Measurements from ENCODE around the gene ZSCAN30.
A peak's percentile ranks its signal among the peaks of the same experiment; 100 is the strongest.

Gene ZSCAN30

DNA sequence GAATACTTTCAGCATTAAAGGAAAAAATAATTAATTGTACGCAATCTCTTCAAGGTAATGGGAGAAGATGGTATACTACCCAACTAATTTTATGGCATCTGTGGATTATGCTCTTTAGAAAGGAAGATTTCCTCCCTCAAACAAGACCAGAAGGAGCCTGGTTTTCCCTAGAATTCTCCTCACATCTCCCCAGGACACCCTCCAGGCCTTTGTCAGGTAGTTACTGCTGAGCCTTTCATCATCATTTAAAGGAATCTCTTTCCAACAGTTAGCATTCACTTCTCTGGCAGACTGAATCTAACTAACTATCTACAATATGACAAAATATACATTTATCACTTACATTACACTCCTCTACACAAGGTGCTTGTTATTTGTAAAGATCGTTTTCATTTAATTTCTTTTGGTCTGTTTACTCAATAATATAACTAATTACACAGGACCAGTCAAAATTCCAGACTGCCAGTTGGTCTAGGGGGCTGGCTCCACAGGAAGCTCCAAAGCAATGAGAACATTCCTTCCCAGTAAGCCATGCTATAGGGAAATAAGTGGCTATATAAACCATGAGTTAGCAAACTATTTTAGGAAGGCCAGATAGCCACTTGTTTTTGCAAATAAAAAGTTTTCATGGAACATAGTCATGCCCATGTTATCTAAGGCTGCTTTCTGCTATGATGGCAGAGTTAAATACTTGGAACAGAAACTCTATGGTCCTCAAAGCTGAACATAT lies 35.1 kb upstream of the ZSCAN30 start:
- Histone ChIP-seq H3K14ac (ENCODE audit: low read length) (no peak overlapping the region), H2BK120ac (ENCODE audit: insufficient read depth, low read length, poor library complexity) (no peak overlapping the region), H2BK12ac (ENCODE audit: low read length) (no peak overlapping the region), H3K4me2 (ENCODE audit: low read length) (no peak overlapping the region), H3K23ac (ENCODE audit: low read length) (no peak overlapping the region), H3K79me2 (ENCODE audit: control insufficient read depth, insufficient read depth, low read length, poor library complexity) (no peaks in the 10 kb centered on the region), H3K4me3 (ENCODE audit: low read depth, low read length) (no peak overlapping the region), H3K27ac (ENCODE audit: low read depth, low read length) (no peak overlapping the region), H3K36me3 (ENCODE audit: control insufficient read depth in 1 of 2, insufficient read depth in 2 of 2, low read length in 2 of 2) (no peaks in the 10 kb centered on the region), H3K9ac (ENCODE audit: low read length) (no peak overlapping the region), H2AK5ac (ENCODE audit: low read length) (no peak overlapping the region), H2AFZ (ENCODE audit: insufficient read depth, low read length, poor library complexity) (no peak overlapping the region), H3K4me1 (ENCODE audit: control insufficient read depth in 1 of 2, insufficient read depth in 2 of 2, low read length in 2 of 2) (no peaks in the 10 kb centered on the region), H2BK5ac (ENCODE audit: low read depth, low read length, poor library complexity) (no peak overlapping the region), H3K4ac (ENCODE audit: low read depth, low read length) (no peak overlapping the region), H3K9me3 (ENCODE audit: insufficient read depth, low read depth, low read length) (no peaks in the 10 kb centered on the region), H3K18ac (ENCODE audit: low read length) (no peak overlapping the region), H4K12ac (ENCODE audit: low read depth, low read length) (no peak overlapping the region), H3K79me1 (ENCODE audit: low read length) (no peaks in the 10 kb centered on the region), H3K27me3 (ENCODE audit: insufficient read depth, low read length) (no peaks in the 10 kb centered on the region), H4K91ac (ENCODE audit: low read depth, low read length) (no peak overlapping the region), H4K8ac (ENCODE audit: low read depth, low read length) (no peak overlapping the region)
- no peak for DNase-seq
- no CpG with 5 or more reads among the region's 2 CpGs for WGBS (ENCODE audit: extremely low coverage, insufficient coverage, insufficient read length)

- DNase-seq = peak in 1 of 2 donors; percentile 8
- no peaks in the 10 kb centered on the region for H3K27me3 ChIP-seq (ENCODE audit: insufficient read depth, low read length)
- no peaks in the 10 kb centered on the region for H3K4me1 ChIP-seq (ENCODE audit: control insufficient read depth in 1 of 2, insufficient read depth in 2 of 2, low read length in 2 of 2)
- no peaks in the 10 kb centered on the region for H3K79me2 ChIP-seq (ENCODE audit: control insufficient read depth, insufficient read depth, low read length, poor library complexity)
- H3K9ac ChIP-seq (ENCODE audit: low read length) = no peak overlapping the region
- no peaks in the 10 kb centered on the region for H3K9me3 ChIP-seq (ENCODE audit: insufficient read depth, low read depth, low read length)
- H4K91ac ChIP-seq (ENCODE audit: low read depth, low read length) = no peak overlapping the region
- H3K27ac ChIP-seq (ENCODE audit: low read depth, low read length) = no peak overlapping the region
- no peak overlapping the region for H2AFZ ChIP-seq (ENCODE audit: insufficient read depth, low read length, poor library complexity)
- H2BK5ac ChIP-seq (ENCODE audit: low read depth, low read length, poor library complexity) = no peak overlapping the region
- H4K12ac ChIP-seq (ENCODE audit: low read depth, low read length) = no peak overlapping the region
- H3K4me3 ChIP-seq (ENCODE audit: low read depth, low read length) = no peak overlapping the region
- no peak overlapping the region for H3K18ac ChIP-seq (ENCODE audit: low read length)
- no CpG with 5 or more reads among the region's 3 CpGs for whole genome bisulfite sequencing (ENCODE audit: extremely low coverage, insufficient coverage, insufficient read length)
- H3K4ac ChIP-seq (ENCODE audit: low read depth, low read length) = no peak overlapping the region
- no peak overlapping the region for H2AK5ac ChIP-seq (ENCODE audit: low read length)
- H3K4me2 ChIP-seq (ENCODE audit: low read length) = no peak overlapping the region
- no peak overlapping the region for H3K14ac ChIP-seq (ENCODE audit: low read length)
- no peak overlapping the region for H2BK120ac ChIP-seq (ENCODE audit: insufficient read depth, low read length, poor library complexity)
- no peak overlapping the region for H3K23ac ChIP-seq (ENCODE audit: low read length)
- no peak overlapping the region for H4K8ac ChIP-seq (ENCODE audit: low read depth, low read length)
- no peaks in the 10 kb centered on the region for H3K79me1 ChIP-seq (ENCODE audit: low read length)
- no peak overlapping the region for H2BK12ac ChIP-seq (ENCODE audit: low read length)
- H3K36me3 ChIP-seq (ENCODE audit: control insufficient read depth in 1 of 2, insufficient read depth in 2 of 2, low read length in 2 of 2) = no peaks in the 10 kb centered on the region
Observed at GRCh38 chr18:35322486-35323458, 32.7 kb upstream of the ZSCAN30 start.

GRCh38 chr18:35311496-35311895 lies 21.5 kb upstream of the ZSCAN30 start:
- Histone ChIP-seq H2BK5ac (ENCODE audit: low read depth, low read length, poor library complexity) (no peak overlapping the region), H3K18ac (ENCODE audit: low read length) (no peak overlapping the region), H3K4me3 (ENCODE audit: low read depth, low read length) (no peak overlapping the region), H4K8ac (ENCODE audit: low read depth, low read length) (no peak overlapping the region), H4K91ac (ENCODE audit: low read depth, low read length) (no peak overlapping the region), H3K27ac (ENCODE audit: low read depth, low read length) (no peak overlapping the region), H2BK12ac (ENCODE audit: low read length) (no peak overlapping the region), H3K14ac (ENCODE audit: low read length) (no peak overlapping the region), H3K4me1 (ENCODE audit: control insufficient read depth in 1 of 2, insufficient read depth in 2 of 2, low read length in 2 of 2) (no peaks in the 10 kb centered on the region), H3K27me3 (ENCODE audit: insufficient read depth, low read length) (no peaks in the 10 kb centered on the region), H3K36me3 (ENCODE audit: control insufficient read depth in 1 of 2, insufficient read depth in 2 of 2, low read length in 2 of 2) (peaks cover 2 to 10% of the 10 kb centered on the region in 2 experiments), H3K9ac (ENCODE audit: low read length) (no peak overlapping the region), H2BK120ac (ENCODE audit: insufficient read depth, low read length, poor library complexity) (no peak overlapping the region), H3K79me2 (ENCODE audit: control insufficient read depth, insufficient read depth, low read length, poor library complexity) (no peaks in the 10 kb centered on the region), H3K23ac (ENCODE audit: low read length) (no peak overlapping the region), H3K4ac (ENCODE audit: low read depth, low read length) (no peak overlapping the region), H3K9me3 (ENCODE audit: insufficient read depth, low read depth, low read length) (peaks cover 6% of the 10 kb centered on the region), H2AK5ac (ENCODE audit: low read length) (no peak overlapping the region), H3K4me2 (ENCODE audit: low read length) (no peak overlapping the region), H2AFZ (ENCODE audit: insufficient read depth, low read length, poor library complexity) (no peak overlapping the region), H4K12ac (ENCODE audit: low read depth, low read length) (no peak overlapping the region), H3K79me1 (ENCODE audit: low read length) (no peaks in the 10 kb centered on the region)
- DNase-seq = no peak
- WGBS (ENCODE audit: extremely low coverage, insufficient coverage, insufficient read length) = no CpG with 5 or more reads among the region's 2 CpGs

- Histone ChIP-seq H3K27ac (ENCODE audit: low read depth, low read length) (no peak overlapping the region), H2AFZ (ENCODE audit: insufficient read depth, low read length, poor library complexity) (no peak overlapping the region), H3K14ac (ENCODE audit: low read length) (no peak overlapping the region), H3K9me3 (ENCODE audit: insufficient read depth, low read depth, low read length) (peaks cover 8% of the 10 kb centered on the region), H3K36me3 (ENCODE audit: control insufficient read depth in 1 of 2, insufficient read depth in 2 of 2, low read length in 2 of 2) (peaks cover 4 to 15% of the 10 kb centered on the region in 2 experiments), H3K9ac (ENCODE audit: low read length) (no peak overlapping the region), H2BK120ac (ENCODE audit: insufficient read depth, low read length, poor library complexity) (no peak overlapping the region), H3K27me3 (ENCODE audit: insufficient read depth, low read length) (no peaks in the 10 kb centered on the region), H4K91ac (ENCODE audit: low read depth, low read length) (no peak overlapping the region), H3K79me1 (ENCODE audit: low read length) (no peaks in the 10 kb centered on the region), H3K4me3 (ENCODE audit: low read depth, low read length) (no peak overlapping the region), H4K12ac (ENCODE audit: low read depth, low read length) (no peak overlapping the region), H4K8ac (ENCODE audit: low read depth, low read length) (no peak overlapping the region), H3K23ac (ENCODE audit: low read length) (no peak overlapping the region), H3K4ac (ENCODE audit: low read depth, low read length) (no peak overlapping the region), H2BK5ac (ENCODE audit: low read depth, low read length, poor library complexity) (no peak overlapping the region), H2BK12ac (ENCODE audit: low read length) (no peak overlapping the region), H3K79me2 (ENCODE audit: control insufficient read depth, insufficient read depth, low read length, poor library complexity) (no peaks in the 10 kb centered on the region), H3K18ac (ENCODE audit: low read length) (no peak overlapping the region), H3K4me1 (ENCODE audit: control insufficient read depth in 1 of 2, insufficient read depth in 2 of 2, low read length in 2 of 2) (no peaks in the 10 kb centered on the region), H3K4me2 (ENCODE audit: low read length) (no peak overlapping the region), H2AK5ac (ENCODE audit: low read length) (no peak overlapping the region)
- WGBS (ENCODE audit: extremely low coverage, insufficient coverage, insufficient read length) = no CpG with 5 or more reads among the region's 5 CpGs
- no peak for DNase-seq
Observed at GRCh38 chr18:35306588-35307250, 16.7 kb upstream of the ZSCAN30 start.

All from trophoblast cell (in vitro differentiated cells and primary cell).